ENCODE measurements around the gene KCTD20. TPM values are rescaled to one million over a fixed set of nuclear protein-coding genes. Genes with fewer than 3 reads are reported as not detected.
A peak's percentile ranks its signal among the peaks of the same experiment; 100 is the strongest.
"Not testable (repeated sequence)": the region's sequence is repeated elsewhere in the genome, so short reads cannot be mapped to it uniquely, and the experiment has no call there.

KCTD20 gene
- 35.4 TPM for polyA plus RNA-seq

DNA sequence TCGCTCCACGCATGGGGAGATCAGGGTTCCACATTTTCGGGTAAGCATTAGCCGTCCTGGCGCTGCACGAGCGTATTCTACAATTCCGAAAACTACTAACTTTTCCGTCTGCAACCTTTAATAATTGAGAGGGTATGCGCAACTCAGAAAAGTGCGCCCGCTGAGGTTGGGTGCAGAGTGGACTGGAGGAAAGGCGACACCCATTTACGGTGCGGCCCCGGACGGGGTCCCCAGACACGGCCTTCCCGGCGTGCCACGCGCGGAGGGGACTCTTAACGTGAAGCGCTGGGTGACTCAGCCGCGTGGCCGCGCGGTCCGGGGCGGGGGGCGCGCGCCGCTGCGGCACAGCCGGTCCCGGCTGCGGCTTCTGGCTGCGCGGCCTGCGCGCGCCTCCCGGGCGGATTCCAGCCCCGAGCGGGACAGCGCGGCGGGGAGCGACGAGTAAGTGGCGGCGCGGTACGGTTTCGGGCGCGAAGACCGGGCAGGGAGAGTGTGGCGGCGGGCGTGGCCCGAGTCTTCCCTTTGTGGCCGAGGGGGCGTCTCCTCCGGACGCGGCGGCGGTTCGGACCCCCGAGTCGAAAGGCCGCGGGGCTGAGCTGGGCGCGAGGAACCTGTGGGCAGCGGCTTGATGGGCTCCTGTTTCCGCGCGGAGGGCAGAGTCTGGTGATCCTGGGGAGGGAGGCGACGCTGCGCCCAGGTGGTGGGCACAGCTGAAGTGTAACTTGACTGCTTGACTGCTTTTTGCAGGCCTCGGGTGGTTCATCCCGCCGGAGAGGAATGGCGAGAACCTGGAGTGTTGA, at the start of gene KCTD20, which contains the start of gene PXT1:
KCTD20 (plus strand) TSS at position 330 of the 800 bp plus-strand sequence. CDS start 27,098 bp downstream, outside the sequence.
PXT1 (minus strand) TSS at position 184 of the 800 bp plus-strand sequence. CDS start 16,772 bp downstream, outside the sequence.
- Mint-ChIP-seq H3K27me3 (no peaks in the 10 kb centered on the region), H3K4me1 (peaks cover 34 to 36% (median 36%) of the 10 kb centered on the region in 3 donors)

DNA sequence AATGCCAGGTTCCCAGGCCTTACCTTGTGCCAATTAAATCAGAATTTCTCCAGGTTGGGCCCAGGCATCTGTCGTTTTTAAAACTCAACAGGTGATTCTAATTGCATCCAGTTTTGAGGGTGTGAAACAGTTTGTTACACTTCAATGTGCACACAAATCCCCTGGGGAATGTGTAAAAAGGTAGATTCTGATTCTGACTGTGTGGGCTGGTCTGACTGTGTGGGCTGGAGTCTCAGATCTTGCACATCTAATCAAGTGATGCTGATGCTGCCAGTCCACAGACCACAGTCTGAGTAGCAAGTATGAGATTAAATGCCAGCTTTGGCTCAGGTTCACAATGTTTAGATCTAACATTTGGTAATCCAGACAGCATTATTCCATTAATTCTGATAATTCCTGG, 42.8 kb upstream of the KCTD20 start:
- Mint-ChIP-seq H3K27ac (no peak overlapping the region), H3K27me3 (peaks cover 4% of the 10 kb centered on the region), H3K9me3 (peaks cover 0 to 4% (median 0%) of the 10 kb centered on the region in 3 donors), H3K36me3 (peaks cover 3% of the 10 kb centered on the region), H3K4me1 (peaks cover 0 to 5% (median 3%) of the 10 kb centered on the region in 3 donors), H3K4me3 (peak overlapping the region in 1 of 4 donors; percentile 13)

More for the DNA sequence above, at the start of gene KCTD20, which contains the start of gene PXT1:
- peaks cover 2% of the 10 kb centered on the region for H3K36me3 Mint-ChIP-seq
- H3K27ac Mint-ChIP-seq = peak within 1 kb of the TSS; percentile 94 to 96 (median 94)
- H3K4me3 Mint-ChIP-seq = peak within 1 kb of the TSS; percentile 97 to 99 (median 98)
- H3K9me3 Mint-ChIP-seq = no peaks in the 10 kb centered on the region

DNA sequence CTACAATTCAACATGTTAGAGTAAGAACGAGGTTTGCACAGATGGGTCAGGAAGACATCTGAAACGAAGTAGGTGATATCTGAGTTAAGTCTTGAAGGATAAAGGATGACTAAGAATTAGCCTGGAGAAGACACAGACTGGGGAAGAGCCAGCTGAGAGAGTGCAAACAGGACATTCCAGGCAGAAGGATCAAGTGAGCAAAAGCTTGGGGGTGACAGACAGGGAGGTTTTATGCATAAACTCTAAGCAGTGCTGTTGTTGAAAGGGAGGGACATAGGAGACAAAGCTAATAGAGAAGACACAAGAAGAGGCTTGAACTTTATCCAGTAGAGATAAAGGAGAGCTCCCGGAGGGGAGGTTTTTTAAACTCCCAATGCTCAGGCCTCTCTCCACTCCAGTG, 40.3 kb upstream of the KCTD20 start:
- Mint-ChIP-seq H3K4me1 (peaks cover 0 to 5% (median 3%) of the 10 kb centered on the region in 3 donors), H3K27ac (no peak overlapping the region), H3K27me3 (peaks cover 4% of the 10 kb centered on the region), H3K9me3 (peaks cover 0 to 4% (median 0%) of the 10 kb centered on the region in 3 donors), H3K36me3 (peaks cover 3% of the 10 kb centered on the region), H3K4me3 (no peak overlapping the region)

DNA sequence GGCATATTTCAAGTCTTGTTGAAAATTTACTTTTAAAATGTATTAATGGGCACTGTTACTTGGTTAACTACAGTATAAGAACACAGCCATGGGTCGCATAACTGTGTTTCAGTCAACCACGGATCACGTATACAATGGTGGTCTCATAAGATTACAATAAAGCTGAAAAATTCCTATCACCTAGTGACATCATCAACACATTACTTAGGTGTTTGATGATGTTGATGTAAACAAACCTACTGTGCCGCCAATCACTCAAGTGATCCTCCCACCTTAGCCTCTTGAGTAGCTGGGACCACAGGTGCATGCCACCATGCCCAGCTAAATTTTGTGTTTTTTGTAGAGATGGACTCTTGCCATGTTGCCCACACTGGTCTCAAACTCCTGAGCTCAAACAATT, 38.6 kb upstream of the KCTD20 start:
- no peaks in the 10 kb centered on the region for H3K9me3 Mint-ChIP-seq
- H3K27me3 Mint-ChIP-seq = peaks cover 6% of the 10 kb centered on the region
- H3K4me1 Mint-ChIP-seq = peaks cover 0 to 5% (median 3%) of the 10 kb centered on the region in 3 donors
- no peaks in the 10 kb centered on the region for H3K36me3 Mint-ChIP-seq
- no peak overlapping the region for H3K27ac Mint-ChIP-seq
- H3K4me3 Mint-ChIP-seq = no peak overlapping the region

DNA sequence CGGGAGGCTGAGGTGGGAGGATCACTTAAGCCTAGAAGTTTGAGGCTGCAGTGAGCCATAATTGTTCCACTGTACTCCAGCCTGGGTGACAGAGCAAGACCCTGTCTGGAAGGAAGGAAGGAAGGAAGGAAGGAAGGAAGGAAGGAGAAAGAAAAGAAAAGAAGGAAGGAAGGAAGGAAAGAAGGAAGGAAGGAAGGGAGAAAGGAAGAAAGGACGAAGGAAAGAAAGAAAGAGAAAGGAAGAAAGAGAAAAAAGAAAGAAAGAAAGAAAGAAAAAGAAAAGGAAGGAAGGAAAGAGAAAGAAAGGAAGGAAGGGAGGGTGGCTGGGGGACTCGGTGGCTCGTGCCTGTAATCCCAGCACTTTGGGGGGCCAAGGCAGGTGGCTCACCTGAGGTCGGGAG, 33.1 kb upstream of the KCTD20 start:
- H3K9me3 Mint-ChIP-seq, H3K4me1 Mint-ChIP-seq, H3K27me3 Mint-ChIP-seq, H3K36me3 Mint-ChIP-seq, H3K27ac Mint-ChIP-seq, H3K4me3 Mint-ChIP-seq: not testable (repeated sequence)

DNA sequence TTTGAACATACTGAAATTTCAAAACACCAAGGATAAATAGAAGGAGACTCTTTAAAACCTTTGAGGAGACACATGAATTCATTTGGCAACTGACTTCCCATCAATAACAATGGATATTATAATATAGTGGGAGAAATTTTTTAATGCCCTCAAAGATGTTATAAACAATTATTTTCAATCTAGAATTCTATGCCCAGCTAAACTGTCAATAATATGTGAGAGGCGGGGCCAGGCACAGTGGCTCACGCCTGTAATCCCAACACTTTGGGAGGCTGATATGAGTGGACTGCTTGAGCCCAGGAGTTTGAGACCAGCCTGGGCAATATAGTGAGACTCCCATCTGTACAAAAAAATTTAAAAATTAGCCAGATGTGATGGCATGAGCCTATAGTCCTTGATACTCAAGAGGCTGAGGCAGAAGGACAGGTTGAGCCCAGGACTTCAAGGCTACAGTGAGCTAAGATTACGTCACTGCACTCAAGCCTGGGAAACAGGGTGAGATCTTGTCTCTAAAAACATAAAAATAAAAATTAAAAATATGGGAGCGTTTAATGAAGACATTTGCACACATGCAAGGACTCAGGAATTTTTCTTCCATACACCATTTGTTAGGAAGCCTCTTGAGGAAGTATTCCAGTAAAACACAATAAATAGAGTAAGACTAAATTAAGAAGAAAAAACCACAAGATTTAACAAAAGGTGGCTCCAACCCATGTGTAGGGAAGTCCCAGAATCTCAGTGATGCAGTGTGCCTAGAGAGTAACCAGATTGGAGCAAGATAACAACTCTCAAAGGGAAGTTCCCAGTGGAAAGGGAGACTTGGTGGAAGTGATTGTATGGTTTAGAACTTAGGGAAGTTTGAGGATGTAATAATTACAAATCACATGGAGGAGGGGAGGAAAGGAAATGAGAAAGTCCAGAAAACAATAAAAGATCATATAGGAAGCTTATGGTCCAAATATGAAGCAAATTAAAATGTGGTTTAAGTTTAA, 29.0 kb upstream of the KCTD20 start:
- Mint-ChIP-seq H3K27ac (no peak overlapping the region), H3K27me3 (no peaks in the 10 kb centered on the region), H3K36me3 (peaks cover 2% of the 10 kb centered on the region), H3K4me1 (no peaks in the 10 kb centered on the region), H3K4me3 (no peak overlapping the region), H3K9me3 (peaks cover 0 to 5% (median 2%) of the 10 kb centered on the region in 3 donors)

DNA sequence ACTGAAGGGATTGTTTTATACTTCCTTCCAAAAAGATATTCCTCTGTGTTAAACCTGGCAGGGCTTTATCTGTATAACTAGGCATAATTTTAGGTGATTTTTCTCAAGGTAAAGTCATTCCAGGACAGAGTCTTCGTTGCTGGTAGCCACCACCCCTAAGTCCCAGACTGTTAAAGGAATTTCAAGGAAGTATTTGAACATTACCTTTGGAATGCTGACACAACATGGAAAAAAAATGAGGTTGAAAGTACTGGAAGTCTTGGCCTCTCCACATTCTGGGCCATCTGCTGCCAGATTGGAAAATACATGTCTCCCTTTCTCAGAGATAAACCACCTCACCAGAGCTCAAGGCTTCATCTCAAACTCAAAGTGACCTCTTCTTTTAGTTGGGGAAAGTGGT, 28.3 kb upstream of the KCTD20 start:
- Mint-ChIP-seq H3K27ac (no peak overlapping the region), H3K9me3 (peaks cover 0 to 5% (median 2%) of the 10 kb centered on the region in 3 donors), H3K27me3 (no peaks in the 10 kb centered on the region), H3K4me3 (no peak overlapping the region), H3K4me1 (no peaks in the 10 kb centered on the region), H3K36me3 (peaks cover 2% of the 10 kb centered on the region)

DNA sequence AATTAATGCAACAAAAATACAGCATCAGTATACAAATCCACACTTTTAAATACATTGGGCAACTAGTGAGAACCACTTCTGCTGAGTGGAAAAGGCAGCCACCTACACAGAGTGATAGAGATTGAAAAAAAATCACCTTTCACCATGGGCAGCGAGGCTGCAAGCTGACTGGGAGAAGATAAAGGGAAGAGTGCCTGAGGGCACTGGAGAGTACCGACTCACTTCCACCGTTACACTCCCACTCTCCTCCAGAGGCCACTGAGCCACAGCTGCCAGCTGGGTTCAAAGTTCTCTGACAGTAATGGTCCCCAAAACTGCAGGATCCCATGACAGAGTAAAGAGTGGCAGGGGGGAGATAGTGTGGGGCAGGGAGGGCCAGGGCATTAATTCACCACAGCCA, 24.2 kb upstream of the KCTD20 start:
- no peaks in the 10 kb centered on the region for H3K36me3 Mint-ChIP-seq
- no peak overlapping the region for H3K27ac Mint-ChIP-seq
- H3K9me3 Mint-ChIP-seq = peaks cover 0 to 2% (median 0%) of the 10 kb centered on the region in 3 donors
- H3K27me3 Mint-ChIP-seq = no peaks in the 10 kb centered on the region
- no peak overlapping the region for H3K4me3 Mint-ChIP-seq
- H3K4me1 Mint-ChIP-seq = peaks cover 8 to 10% (median 10%) of the 10 kb centered on the region in 3 donors

DNA sequence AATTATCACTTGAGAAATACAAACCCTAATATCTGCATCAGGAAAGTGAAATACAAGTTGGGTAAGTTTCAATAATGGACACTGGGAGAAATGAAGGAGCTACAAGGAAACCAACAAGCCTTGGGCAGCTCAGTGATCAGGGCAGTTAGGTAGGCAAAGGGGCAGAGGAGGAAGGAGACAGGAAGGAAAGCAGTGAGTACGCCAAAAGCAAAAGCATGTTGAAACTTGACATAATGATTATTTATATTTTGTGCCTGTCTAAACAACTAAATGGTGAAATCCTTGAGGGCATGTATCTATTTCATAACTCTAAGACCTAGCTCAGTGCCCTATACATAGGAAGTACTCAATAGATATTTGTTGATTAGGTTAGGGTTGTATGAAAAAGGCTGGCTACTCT, 23.5 kb upstream of the KCTD20 start:
- no peaks in the 10 kb centered on the region for H3K36me3 Mint-ChIP-seq
- no peaks in the 10 kb centered on the region for H3K27me3 Mint-ChIP-seq
- peaks cover 12 to 14% (median 13%) of the 10 kb centered on the region in 3 donors for H3K4me1 Mint-ChIP-seq
- H3K27ac Mint-ChIP-seq = no peak overlapping the region
- no peak overlapping the region for H3K4me3 Mint-ChIP-seq
- no peaks in the 10 kb centered on the region for H3K9me3 Mint-ChIP-seq

DNA sequence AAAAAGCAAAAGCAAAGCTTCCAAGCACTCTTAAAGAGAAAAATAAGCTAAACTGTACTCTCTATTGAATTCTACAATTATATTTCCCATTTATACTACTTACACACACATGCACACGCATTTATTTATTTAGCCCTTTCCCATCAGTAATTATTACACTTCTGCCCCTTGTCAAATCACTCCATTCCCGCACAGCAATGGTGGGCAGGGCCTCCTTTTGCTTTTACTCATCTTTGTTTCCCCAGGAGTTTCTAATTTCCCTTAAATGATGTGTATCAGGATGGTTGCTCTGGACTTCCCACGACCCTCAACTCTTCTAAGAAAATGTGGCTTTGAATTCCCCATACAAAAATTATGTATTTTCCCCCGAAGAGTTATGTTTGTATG, 20.1 kb upstream of the KCTD20 start:
- H3K36me3 Mint-ChIP-seq = no peaks in the 10 kb centered on the region

DNA sequence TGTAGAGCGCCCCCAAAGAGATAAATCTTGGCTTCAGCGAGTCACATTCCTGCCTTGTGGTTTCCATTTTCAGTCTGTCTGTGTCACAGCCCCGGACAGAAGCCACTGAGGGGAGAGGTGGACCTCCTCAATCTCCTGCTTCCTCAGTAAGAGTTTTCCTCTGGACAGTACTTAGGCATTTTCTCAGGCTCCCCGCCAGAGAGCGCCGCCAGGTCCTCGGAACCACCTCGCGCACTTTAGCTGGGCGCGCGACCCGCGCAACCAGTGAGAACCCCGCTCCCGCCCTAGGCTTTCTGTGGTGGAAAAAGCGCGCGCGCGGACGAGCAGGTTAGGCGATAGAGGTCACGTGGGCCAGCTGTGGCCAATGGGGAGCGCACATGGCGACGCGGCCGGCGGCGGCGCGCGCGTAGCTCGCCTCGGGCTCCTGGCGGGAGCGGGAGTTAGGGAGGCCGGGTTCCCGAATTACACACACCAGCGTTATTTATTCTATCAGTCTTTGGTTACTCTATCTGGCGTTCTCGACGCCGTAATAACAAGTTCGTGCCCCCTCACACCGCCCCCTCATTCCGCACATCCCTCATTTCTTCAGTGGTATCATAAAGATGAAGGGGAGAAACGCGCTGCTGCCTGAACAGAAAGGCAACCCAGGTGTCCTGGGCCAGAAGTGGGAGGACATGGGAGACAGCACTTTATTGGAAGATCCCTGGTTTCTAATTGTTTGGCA, 19.5 kb upstream of the KCTD20 start:
- Mint-ChIP-seq H3K27me3 (no peaks in the 10 kb centered on the region), H3K4me3 (peak overlapping the region; percentile 81 to 96 (median 94)), H3K36me3 (no peaks in the 10 kb centered on the region), H3K27ac (peak overlapping the region; percentile 72 to 95 (median 89)), H3K4me1 (peaks cover 12 to 14% (median 13%) of the 10 kb centered on the region in 3 donors), H3K9me3 (no peaks in the 10 kb centered on the region)

More for the DNA sequence above, 20.1 kb upstream of the KCTD20 start:
- Mint-ChIP-seq H3K4me3 (peak overlapping the region; percentile 81 to 96 (median 94)), H3K27ac (peak overlapping the region in 2 of 3 donors; percentile 72 to 89), H3K9me3 (no peaks in the 10 kb centered on the region), H3K27me3 (no peaks in the 10 kb centered on the region), H3K4me1 (peaks cover 12 to 14% (median 13%) of the 10 kb centered on the region in 3 donors)

DNA sequence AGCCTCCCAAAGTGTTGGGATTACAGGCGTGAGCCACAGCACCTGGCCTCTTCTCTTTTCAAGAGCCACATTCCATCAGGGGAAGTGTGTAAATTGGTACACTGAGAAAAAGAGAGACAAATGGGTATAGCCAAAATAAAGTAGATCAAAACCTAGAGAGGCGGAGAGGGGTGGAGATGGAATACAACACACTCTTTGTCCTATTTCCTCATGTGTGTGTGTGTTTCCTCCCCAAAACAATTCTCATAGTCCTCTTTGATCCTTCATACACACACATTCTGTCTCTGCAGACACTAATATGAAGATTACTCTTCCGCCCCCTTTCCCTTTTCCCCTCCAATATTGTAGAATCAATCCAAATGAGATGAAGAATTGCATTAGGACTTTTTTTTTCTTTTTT, 16.2 kb upstream of the KCTD20 start:
- H3K27ac Mint-ChIP-seq = no peak overlapping the region
- H3K4me3 Mint-ChIP-seq = no peak overlapping the region
- H3K36me3 Mint-ChIP-seq = no peaks in the 10 kb centered on the region
- no peaks in the 10 kb centered on the region for H3K9me3 Mint-ChIP-seq
- peaks cover 12 to 14% (median 13%) of the 10 kb centered on the region in 3 donors for H3K4me1 Mint-ChIP-seq
- no peaks in the 10 kb centered on the region for H3K27me3 Mint-ChIP-seq

DNA sequence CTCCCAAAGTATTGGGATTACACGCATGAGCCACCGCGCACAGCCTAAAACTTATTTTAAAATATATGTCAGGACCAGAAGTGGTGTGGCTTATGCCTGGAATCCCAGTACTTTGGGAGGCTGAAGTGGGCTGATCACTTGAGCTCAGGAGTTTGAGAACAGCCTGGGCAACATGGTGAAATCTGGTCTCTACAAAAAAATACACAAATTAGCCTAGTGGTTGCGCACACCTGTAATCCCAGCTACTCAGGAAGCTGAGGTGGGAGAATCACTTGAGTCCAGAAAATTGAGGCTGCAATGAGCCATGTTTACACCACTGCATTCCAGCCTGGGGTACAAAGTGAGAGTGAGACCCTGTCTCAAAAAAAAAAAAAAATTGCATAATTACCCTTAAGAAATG, 13.9 kb upstream of the KCTD20 start:
- H3K4me3 Mint-ChIP-seq = no peak overlapping the region
- peaks cover under 1 to 3% (median 3%) of the 10 kb centered on the region in 3 donors for H3K4me1 Mint-ChIP-seq
- H3K36me3 Mint-ChIP-seq = no peaks in the 10 kb centered on the region
- H3K27me3 Mint-ChIP-seq = no peaks in the 10 kb centered on the region
- H3K27ac Mint-ChIP-seq = no peak overlapping the region
- H3K9me3 Mint-ChIP-seq = no peaks in the 10 kb centered on the region

DNA sequence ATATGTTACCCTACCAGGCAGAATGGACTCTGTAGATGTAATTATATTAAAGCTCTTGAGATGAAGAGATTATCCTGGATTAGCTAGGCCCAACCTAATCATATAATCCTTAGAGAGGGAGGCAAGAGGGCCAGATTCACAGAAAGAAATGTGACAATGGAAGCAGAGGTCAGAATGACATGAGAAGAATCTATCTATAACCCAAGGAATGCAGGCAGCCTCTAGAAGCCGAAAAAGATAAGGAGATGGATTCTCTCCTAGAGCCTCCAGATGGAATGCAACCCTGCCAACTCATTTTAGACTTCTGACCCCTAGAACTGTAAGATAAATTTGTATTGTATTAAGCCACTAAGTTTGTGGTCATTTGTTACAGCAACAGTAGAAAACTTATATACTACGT, 12.4 kb upstream of the KCTD20 start:
- Mint-ChIP-seq H3K4me3 (no peak overlapping the region), H3K36me3 (no peaks in the 10 kb centered on the region), H3K27me3 (no peaks in the 10 kb centered on the region), H3K9me3 (no peaks in the 10 kb centered on the region), H3K4me1 (peaks cover 0 to 3% (median 2%) of the 10 kb centered on the region in 3 donors), H3K27ac (no peak overlapping the region)
